HUDEP-2 (cell line): ENCODE data around the gene DPP6.
"Not testable (repeated sequence)": the region's sequence is repeated elsewhere in the genome, so short reads cannot be mapped to it uniquely, and the experiment has no call there.

ENCODE experiments used
- DNase-seq, 76 experiments: peaks; one replicate each; lab custom pipeline; 2025; ENCODE audit not compliant: unreplicated experiment in 76 of 76; lab: John Stamatoyannopoulos, UW

DPP6 gene

DNA sequence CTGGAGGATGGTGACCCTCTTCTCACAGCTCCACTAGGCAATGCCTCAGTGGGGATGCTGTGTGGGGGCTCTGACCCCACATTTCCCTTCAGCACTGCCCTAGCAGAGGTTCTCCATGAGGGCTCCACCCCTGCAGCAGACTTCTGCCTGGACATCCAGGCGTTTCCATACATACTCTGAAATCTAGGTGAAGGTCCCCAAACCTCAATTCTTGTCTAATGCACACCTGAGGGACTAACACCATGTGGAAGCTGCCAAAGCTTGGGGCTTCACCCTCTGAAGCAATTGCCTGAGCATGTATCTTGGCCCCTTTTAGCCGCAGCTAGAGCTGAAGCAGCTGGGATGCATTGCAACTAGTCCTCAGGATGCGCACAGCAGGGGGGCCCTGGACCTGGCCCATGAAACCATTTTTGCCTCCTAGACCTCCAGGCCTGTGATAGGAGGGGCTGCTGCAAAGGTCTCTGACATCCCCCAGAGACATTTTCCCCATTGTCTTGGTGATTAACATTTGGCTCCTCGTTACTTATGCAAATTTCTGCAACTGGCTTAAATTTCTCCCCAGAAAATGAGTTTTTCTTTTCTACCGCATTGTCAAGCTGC, 882.3 kb downstream of the DPP6 start:
- DNase-seq: not testable (repeated sequence)

DNA sequence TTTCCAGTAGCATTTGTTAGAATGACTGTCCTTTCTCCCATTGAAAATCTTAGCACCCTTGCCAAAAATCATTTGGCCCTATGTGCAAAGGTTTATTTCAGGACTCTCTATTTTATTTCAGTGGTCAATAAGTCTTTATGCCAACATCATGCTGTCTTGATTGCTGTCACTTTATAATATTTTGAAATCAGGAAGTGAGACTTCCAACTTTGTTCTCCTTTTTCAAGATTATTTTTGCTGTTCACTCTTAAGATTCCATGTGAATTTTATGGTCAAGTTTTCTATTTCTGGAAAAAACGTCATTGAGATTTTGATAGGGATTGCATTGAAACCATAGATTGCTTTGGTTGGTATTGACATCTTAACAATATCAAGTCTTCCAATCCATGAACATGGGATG, 885.6 kb downstream of the DPP6 start:
- no peak for DNase-seq

DNA sequence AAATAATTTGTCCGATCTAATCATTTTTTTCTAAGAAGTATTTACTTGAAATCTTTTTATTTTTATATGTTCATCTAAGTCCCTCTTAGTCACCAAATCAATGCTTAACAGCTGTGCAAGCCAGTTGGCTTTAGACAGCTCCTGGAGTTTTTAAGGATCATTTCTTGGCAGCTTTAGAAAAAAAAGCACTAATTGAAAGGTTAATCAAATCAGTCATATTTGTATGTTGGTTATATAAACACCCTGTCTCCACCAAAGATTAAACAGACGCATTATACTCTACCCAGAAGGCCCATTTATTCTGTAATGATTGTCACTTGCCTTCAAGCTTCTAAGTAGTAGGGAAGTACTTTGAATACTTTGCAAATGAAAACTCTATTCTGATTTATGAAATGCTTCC, 890.5 kb downstream of the DPP6 start:
- no peak for DNase-seq
